ENCODE results near the gene STX10.

The STX10 gene

DNA sequence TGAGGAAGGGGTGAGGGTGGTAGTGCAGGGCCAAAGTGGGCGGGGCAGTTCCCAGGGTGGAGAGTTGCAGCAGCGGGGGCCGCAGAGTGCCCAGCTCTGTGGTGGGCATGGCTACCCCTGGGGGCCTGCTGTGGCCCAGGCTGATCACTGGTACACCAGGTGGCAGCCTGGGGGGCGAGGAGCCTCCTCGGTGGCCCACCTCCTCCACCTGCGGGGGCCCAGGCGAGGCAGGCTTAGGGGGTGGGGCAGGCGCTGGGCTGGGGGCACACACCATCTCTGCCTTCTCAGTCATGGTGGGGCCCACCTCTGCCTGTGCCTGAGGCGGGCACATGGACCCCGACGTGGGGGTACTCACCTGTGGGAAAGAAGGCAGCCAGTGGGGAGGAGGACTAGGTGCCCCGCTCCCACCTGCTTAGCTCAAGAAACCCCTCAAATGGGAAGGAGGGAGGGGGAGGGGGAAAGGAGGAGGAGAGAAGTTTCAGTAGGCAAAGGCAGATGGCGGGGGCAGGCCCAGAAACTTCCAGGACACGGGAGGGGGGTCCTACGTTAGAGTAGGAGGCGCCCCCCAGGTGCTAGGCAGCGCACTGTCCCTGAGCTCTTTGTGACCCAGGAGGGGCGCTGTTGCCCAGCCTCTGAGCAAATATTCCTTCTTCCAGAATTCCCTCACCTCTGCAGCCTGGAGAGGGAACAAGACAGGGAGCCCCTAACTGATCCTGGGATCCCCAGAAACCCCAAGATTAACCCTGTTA is 49.2 kb downstream of the STX10 start:
- TF ChIP-seq CTCF (IDR thresholded peaks at IDR 0.05; ENCODE audit: extremely low read depth, insufficient read depth, missing control alignments), result peak; percentile 47
- in situ Hi-C loops (cut with MboI; ENCODE audit: low pct_unique_long_range_greater_than_20kb, low sequenced_read_pairs, unreplicated experiment), result no loop called here
- DNase-seq (ENCODE audit: low spot score), result no peak

DNA sequence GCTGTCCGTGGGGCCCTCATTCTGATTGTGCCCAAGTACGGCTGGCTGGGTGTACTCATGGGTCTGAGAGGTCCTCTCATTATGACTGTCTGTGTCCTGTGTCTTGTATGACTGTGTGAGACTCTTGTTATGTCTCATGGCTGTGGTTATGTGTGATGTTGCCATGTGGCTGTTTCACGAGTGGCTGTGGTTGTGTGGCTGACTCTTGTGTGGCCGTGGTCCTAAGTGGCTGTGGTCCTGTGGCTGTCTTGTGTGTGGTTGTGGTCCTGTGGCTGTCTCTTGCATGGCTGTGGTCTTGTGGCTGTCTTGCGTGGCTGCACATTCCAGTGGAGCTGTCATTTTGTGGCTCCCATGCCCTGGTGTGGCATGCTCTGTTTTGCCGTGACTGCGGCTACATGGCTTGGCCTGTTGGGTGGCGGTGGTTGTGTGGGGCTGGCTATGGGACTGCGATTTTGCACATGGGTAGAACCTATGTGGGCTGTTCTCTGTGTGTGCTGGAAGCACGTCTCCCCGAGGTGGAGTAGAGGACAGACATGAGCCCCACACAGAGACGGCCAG is 50.1 kb downstream of the STX10 start:
- in situ Hi-C loops (cut with MboI; ENCODE audit: low pct_unique_long_range_greater_than_20kb, low sequenced_read_pairs, unreplicated experiment), result no loop called here
- no peak for TF ChIP-seq CTCF (IDR thresholded peaks at IDR 0.05; ENCODE audit: extremely low read depth, insufficient read depth, missing control alignments)

DNA sequence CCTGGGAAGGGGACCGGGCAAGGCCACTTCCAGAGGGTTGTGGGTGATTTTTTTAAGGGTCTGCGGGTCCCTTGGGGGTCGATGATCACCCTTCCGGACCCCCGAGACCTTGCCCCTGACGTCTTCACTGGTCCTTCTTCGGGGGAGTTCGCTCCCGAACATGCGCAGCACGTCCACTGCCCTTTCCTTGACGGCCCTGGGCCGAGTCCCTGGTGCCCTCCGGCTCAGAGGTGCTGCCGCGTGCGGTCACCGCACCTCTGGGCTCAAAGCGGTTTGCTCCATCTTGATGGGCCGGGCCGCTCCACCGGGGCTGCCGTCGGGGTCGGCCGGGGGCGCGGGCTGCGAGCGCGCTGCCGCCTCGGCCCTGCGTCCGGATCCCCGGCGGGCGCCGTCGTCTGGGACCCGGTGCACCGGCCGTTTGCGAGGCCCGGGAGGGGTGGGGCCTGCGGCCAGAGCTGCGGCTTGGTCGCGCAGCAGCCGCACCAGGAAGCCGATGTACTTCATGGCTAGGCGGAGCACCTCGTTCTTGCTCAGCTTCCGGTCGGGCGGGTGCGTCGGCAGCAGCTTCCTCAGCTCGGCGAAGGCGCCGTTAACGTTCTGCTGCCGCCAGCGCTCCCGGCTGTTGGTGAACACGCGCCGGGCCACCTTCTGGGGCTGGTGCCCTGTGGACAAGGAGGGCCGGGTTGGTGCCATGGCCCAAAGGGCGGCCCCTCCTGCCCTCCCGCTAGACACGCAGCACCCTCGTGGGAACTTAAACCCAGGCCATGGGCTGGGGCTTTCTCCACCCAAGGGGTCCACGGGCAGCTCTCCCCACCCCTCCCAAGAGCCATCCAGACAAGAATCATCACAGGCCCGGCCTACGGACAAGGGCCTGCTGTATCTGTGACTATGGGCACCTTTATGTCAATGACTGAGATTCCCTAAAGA is 50.8 kb downstream of the STX10 start:
- in situ Hi-C loops (cut with MboI; ENCODE audit: low pct_unique_long_range_greater_than_20kb, low sequenced_read_pairs, unreplicated experiment), result no loop called here
- no peak for TF ChIP-seq CTCF (IDR thresholded peaks at IDR 0.05; ENCODE audit: extremely low read depth, insufficient read depth, missing control alignments)
- peak; percentile 86 for DNase-seq (ENCODE audit: low spot score)

More for the DNA sequence above, 50.1 kb downstream of the STX10 start:
- DNase-seq (ENCODE audit: low spot score), result peak; percentile 93

GRCh38 chr19:13098277-13099072 is 51.7 kb downstream of the STX10 start:
- TF ChIP-seq CTCF (IDR thresholded peaks at IDR 0.05; ENCODE audit: extremely low read depth, insufficient read depth, missing control alignments), result no peak
- no peak for DNase-seq (ENCODE audit: low spot score)
- in situ Hi-C loops (cut with MboI; ENCODE audit: low pct_unique_long_range_greater_than_20kb, low sequenced_read_pairs, unreplicated experiment), result no loop called here

DNA sequence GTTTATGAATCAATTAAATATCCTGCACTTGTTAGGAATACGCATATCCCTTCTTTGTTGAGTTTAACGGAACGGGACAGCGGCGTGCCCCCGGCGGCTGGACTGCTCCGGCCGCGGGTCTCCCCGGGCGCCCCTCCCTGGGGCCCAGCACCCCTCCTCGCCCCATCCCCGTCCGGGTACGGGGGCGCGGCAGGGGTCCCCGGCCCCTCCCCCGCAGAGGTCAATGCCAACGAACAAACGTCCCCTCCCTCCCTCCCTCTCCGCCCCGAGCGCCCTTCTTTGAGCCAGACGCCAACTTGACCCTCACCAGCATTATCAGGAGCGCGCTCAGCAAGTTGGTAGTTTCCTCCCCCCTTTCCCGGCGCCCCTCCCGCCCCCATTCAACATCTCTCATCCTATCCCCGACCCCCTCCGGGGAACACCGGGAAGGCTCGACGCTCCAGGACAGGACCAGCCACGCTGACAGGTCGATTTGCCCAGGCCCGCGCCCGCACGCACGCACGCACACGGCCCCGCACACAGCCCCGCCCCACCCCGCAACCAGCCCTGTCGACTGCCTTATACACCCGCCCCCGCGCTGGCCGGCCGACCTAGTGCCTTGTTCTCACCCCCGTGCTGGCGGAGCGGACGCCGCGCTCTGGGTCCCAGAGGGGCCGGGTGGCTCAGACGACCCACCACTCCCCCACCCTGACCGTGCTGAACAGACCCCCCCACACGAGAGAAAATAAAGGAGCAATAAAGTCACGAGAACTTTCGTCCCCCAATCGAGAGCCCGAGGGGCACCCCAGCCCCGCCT is 52.5 kb downstream of the STX10 start:
- DNase-seq (ENCODE audit: low spot score), result no peak
- in situ Hi-C loops (cut with MboI; ENCODE audit: low pct_unique_long_range_greater_than_20kb, low sequenced_read_pairs, unreplicated experiment), result no loop called here
- TF ChIP-seq CTCF (IDR thresholded peaks at IDR 0.05; ENCODE audit: extremely low read depth, insufficient read depth, missing control alignments), result no peak
